BE2C (cell line): Measurements from ENCODE around the gene LRFN4.

Experiments
- DNase-seq: peaks from one replicate; pipeline ENCODE4 v3.0.0-alpha.2; 2020
- H3K27me3 ChIP-seq: fragments of 250-450 bp; sonication (Bioruptor Pico); 2 replicates; pipeline ENCODE4 v1.5.1; 2020; ENCODE audit warnings: mild to moderate bottlenecking
- H3K36me3 ChIP-seq: fragments of 250-450 bp; sonication (Bioruptor Pico); 2 replicates; pipeline ENCODE4 v1.5.1; 2020; ENCODE audit warnings: mild to moderate bottlenecking
- H3K4me1 ChIP-seq: fragments of 250-450 bp; sonication (Bioruptor Pico); 2 replicates; pipeline ENCODE4 v1.5.1; 2020
- H3K4me3 ChIP-seq: 2 replicates; pipeline ENCODE4 v1.5.1; 2011; ENCODE audit warnings: low read depth, low read length
- H3K9me3 ChIP-seq: fragments of 250-450 bp; sonication (Bioruptor Pico); 2 replicates; pipeline ENCODE4 v1.5.1; 2020
- TF ChIP-seq, protein P1 (sequence below): IDR thresholded peaks from 2 replicates; pipeline ENCODE4 v1.5.1; 2012; ENCODE audit warnings: mild to moderate bottlenecking, low read depth, low read length

LRFN4 gene

DNA sequence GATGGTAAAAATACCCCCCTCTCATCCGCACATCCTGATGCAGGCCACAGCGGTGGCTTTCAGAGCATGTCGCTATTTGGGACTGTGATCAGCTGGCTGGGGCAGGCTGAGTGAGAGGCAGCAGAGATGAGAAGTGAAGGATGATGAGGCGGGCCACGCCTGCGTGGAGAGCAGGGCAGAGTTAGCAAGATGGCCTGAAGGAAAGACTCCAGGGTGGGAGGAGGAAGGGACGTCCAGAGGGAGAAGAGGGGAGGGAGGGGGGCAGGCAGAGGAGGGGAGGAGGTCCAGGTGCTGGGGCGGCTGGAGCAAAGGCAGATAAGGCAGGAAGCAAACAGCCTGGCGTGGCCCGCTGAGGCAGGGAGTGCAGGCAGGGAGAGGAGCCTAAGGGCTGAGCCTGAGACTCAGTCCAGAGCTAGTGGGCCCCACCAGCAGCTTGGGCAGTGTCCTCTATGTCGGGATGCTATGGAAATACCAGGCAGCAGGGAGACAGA, 29.1 kb downstream of the LRFN4 start:
- DNase-seq, result peak; percentile 81
- Histone ChIP-seq H3K4me3 (0 out of 2 replicates have a peak overlapping the region, but pooled peaks have one; percentile 5), H3K4me1 (peaks cover 38% of the 10 kb centered on the region)

DNA sequence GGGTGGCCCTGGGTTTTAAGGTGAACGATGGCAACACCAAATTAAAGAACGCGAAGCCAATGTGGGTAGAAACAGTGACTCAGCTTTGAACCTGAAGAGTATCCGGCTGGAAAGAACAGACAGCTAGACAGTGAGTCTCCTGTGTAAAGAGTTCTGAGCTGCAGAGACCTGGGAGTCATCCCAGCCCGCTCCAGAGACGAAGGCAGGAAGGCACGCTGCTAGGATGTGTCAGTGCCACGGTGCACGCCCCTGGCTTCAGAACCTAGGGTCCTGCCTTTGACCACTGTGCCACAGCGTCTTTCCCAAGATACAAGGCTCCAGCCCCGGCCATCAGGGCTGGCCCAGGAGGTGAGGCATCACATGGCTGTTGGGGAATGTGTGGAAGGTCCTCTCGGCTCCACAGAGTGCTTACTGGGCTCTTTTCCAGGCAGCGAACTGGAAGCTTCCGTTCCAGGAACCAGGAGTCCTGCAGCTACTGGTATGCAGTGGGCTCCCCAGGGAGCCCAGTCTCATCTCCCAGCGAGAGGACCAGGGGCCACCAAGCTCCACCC, 29.9 kb downstream of the LRFN4 start:
- Histone ChIP-seq H3K36me3 (no peaks in the 10 kb centered on the region), H3K27me3 (no peaks in the 10 kb centered on the region), H3K4me3 (no peak overlapping the region; the same call in 1 of the 2 replicates), H3K9me3 (no peaks in the 10 kb centered on the region), H3K4me1 (peaks cover 37% of the 10 kb centered on the region)
- peak; percentile 75 for DNase-seq
- TF ChIP-seq, protein P1, sequence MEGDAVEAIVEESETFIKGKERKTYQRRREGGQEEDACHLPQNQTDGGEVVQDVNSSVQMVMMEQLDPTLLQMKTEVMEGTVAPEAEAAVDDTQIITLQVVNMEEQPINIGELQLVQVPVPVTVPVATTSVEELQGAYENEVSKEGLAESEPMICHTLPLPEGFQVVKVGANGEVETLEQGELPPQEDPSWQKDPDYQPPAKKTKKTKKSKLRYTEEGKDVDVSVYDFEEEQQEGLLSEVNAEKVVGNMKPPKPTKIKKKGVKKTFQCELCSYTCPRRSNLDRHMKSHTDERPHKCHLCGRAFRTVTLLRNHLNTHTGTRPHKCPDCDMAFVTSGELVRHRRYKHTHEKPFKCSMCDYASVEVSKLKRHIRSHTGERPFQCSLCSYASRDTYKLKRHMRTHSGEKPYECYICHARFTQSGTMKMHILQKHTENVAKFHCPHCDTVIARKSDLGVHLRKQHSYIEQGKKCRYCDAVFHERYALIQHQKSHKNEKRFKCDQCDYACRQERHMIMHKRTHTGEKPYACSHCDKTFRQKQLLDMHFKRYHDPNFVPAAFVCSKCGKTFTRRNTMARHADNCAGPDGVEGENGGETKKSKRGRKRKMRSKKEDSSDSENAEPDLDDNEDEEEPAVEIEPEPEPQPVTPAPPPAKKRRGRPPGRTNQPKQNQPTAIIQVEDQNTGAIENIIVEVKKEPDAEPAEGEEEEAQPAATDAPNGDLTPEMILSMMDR, result no peak

More for the DNA sequence above, 29.1 kb downstream of the LRFN4 start:
- Histone ChIP-seq H3K27me3 (no peaks in the 10 kb centered on the region), H3K9me3 (no peaks in the 10 kb centered on the region), H3K36me3 (no peaks in the 10 kb centered on the region)
- TF ChIP-seq, protein P1, result no peak

DNA sequence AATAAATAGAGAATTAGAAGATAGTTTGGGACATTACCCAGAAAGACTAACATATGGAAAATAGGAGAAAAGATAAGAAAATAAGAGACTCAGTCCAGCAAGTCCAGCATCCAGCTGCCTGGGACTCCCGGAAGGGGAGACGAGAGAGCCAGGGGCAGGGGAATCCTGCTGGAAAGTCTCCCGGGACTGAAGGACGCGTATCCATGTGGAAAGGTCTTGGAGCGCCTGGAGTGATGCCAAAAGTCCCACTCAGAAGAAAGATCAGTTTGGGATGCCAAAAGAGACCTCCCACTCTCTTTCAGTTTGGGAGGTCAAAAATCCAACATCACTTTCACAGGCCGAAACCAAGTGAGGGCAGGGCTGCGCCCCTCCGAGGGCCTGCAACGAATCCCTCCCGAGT, 30.7 kb downstream of the LRFN4 start:
- DNase-seq, result peak; percentile 41
- Histone ChIP-seq H3K9me3 (no peaks in the 10 kb centered on the region), H3K36me3 (no peaks in the 10 kb centered on the region), H3K4me3 (no peak overlapping the region), H3K4me1 (peaks cover 35% of the 10 kb centered on the region), H3K27me3 (no peaks in the 10 kb centered on the region)
- TF ChIP-seq, protein P1, result no peak

DNA sequence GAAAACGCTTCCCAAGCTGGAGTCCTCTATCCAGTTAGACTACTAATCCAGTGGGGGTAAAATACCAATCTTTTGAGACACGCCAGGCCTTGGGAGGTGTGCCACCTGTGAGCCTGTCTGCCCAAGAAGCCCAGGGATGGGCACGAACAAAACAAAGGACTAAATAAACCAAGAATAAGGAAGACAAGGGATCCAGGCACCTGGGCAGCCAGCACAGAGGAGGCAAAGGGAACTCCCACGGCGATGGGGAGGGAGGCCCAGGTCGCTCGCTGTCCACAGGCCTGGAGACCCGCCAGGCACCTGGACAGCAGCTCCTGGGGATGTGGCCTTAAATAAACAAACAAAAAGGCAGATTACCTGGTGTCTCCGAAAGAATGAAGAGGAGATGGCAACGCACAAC, 31.4 kb downstream of the LRFN4 start:
- no peaks in the 10 kb centered on the region for H3K9me3 ChIP-seq
- no peak for DNase-seq
- H3K27me3 ChIP-seq, result no peaks in the 10 kb centered on the region
- H3K4me3 ChIP-seq, result no peak overlapping the region
- TF ChIP-seq, protein P1, result no peak
- H3K4me1 ChIP-seq, result peaks cover 27% of the 10 kb centered on the region
- no peaks in the 10 kb centered on the region for H3K36me3 ChIP-seq

DNA sequence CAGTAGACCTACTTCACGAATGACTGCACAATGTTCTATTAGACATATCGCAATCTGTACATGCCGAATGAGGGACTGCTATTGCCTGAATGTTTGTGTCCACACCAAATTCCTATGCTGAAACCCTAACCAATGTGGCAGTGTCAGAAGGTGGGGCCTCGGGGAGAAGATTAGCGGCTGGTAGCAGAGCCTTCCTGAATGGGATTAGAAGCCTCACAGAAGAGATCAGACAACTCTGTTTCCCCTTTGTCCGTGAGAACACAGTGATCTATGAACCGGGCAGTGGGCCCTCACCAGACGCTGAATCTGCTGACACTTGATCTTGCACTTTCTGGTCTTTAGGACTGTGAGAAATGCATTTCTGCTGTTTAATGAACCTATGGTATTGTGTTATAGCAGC, 33.1 kb downstream of the LRFN4 start:
- Histone ChIP-seq H3K4me3 (no peak overlapping the region), H3K27me3 (no peaks in the 10 kb centered on the region), H3K4me1 (peaks cover 26% of the 10 kb centered on the region), H3K36me3 (no peaks in the 10 kb centered on the region), H3K9me3 (no peaks in the 10 kb centered on the region)
- TF ChIP-seq, protein P1, result no peak
- no peak for DNase-seq

DNA sequence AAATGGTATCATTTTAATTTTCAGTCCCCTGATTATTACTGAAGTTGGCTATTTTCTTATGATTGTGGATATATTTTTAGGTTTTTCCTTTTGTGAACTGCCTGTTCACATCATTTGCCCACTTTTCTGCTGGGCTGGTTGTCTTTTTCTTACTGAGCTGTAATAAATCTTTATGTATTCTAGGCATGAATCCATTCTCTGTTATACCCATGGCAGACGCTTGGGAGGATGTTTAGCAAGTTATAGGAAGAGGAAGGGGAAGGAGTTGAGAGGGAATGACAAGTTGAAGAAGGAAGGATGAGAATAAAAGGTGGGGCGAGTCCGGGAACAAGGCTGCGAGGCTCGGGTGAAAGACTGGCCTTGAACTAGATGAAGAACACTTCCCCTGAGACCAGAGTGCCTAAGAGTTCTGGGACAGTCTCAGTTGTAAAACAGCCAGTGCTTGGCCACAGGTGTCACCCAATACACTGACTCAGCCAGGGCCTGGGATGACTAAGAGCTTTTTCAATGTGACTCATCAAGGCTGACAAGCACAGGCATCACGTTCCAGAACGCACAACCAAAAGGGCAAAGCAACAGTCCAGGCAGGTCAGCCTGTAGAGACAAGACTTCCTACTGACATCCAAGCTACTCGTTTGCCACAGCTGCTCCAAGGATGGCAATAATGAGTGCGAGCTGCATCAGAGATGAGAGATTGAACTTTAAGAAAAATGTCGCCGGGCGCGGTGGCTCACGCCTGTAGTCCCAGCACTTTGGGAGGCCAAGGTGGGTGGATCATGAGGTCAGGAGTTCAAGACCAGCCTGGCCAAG, 35.2 kb downstream of the LRFN4 start:
- TF ChIP-seq, protein P1, result no peak
- Histone ChIP-seq H3K9me3 (no peaks in the 10 kb centered on the region), H3K27me3 (no peaks in the 10 kb centered on the region), H3K4me1 (peaks cover 11% of the 10 kb centered on the region), H3K4me3 (no peak overlapping the region), H3K36me3 (no peaks in the 10 kb centered on the region)
- peak; percentile 61 for DNase-seq
